WTC11 (cell line): ENCODE measurements around the gene TTC8. TPM values are rescaled to one million over a fixed set of nuclear protein-coding genes. Genes with fewer than 3 reads are reported as not detected.

ENCODE experiments used
- ATAC-seq: fragments of 200-7000 bp; cut with Tn5 transposase; 2 replicates; pipeline ENCODE4 v1.10.0; 2021; ENCODE audit warnings: mild to moderate bottlenecking, moderate library complexity
- CTCF ChIA-PET: fragments of 300-600 bp; sonication (Branson Sonifier 250); formaldehyde crosslinking; loops from one replicate; lab custom pipeline; 2021; ENCODE audit warnings: antibody characterized with exemption; lab: Charles Lee
- POLR2A ChIA-PET: fragments of 350-600 bp; sonication (Branson Sonifier 250); formaldehyde crosslinking; loops from one replicate; lab custom pipeline; 2021; ENCODE audit warnings: antibody characterized with exemption; lab: Charles Lee
- DNase-seq: peaks from one replicate; pipeline ENCODE4 v3.0.0; 2021; ENCODE audit warnings: low spot score
- H3K27ac Mint-ChIP-seq: 2 replicates; pipeline ENCODE4 v1.8.0; 2021; ENCODE audit warnings: mixed read lengths
- H3K27me3 Mint-ChIP-seq: 2 replicates; pipeline ENCODE4 v1.8.0; 2021; ENCODE audit warnings: low read depth, mild to moderate bottlenecking, moderate library complexity, mixed read lengths
- H3K36me3 Mint-ChIP-seq: 2 replicates; pipeline ENCODE4 v1.8.0; 2021; ENCODE audit warnings: mixed read lengths
- H3K4me1 Mint-ChIP-seq: 2 replicates; pipeline ENCODE4 v1.8.0; 2022; ENCODE audit warnings: mixed read lengths
- H3K4me3 Mint-ChIP-seq: 2 replicates; pipeline ENCODE4 v1.8.0; 2021; ENCODE audit warnings: mild to moderate bottlenecking, moderate library complexity, mixed read lengths
- H3K9me3 Mint-ChIP-seq: 2 replicates; pipeline ENCODE4 v1.8.0; 2021; ENCODE audit warnings: mixed read lengths
- ARID4B ChIP-seq: sonication (generic); formaldehyde crosslinking; IDR thresholded peaks from 2 replicates; pipeline ENCODE4 v1.8.0; 2023; ENCODE audit warnings: missing genetic modification reagents, mild to moderate bottlenecking, borderline replicate concordance
- ATF3 ChIP-seq: sonication (generic); formaldehyde crosslinking; conservative IDR thresholded peaks from 2 replicates; pipeline ENCODE4 v1.8.1; 2022; ENCODE audit warnings: mild to moderate bottlenecking, missing genetic modification reagents
- CDX4 ChIP-seq: fragments of 250-450 bp; sonication (Bioruptor Pico); IDR thresholded peaks from 2 replicates; pipeline ENCODE4 v1.9.0; 2021; ENCODE audit warnings: moderate library complexity, mild to moderate bottlenecking, inconsistent platforms, borderline replicate concordance
- CREM ChIP-seq: sonication (generic); formaldehyde crosslinking; IDR thresholded peaks from 2 replicates; pipeline ENCODE4 v1.8.1; 2022; ENCODE audit warnings: mild to moderate bottlenecking, missing genetic modification reagents, moderate library complexity
- E2F4 ChIP-seq: sonication (generic); formaldehyde crosslinking; IDR thresholded peaks from 2 replicates; pipeline ENCODE4 v1.8.1; 2022; ENCODE audit warnings: low read depth, mild to moderate bottlenecking, moderate library complexity, missing genetic modification reagents, borderline replicate concordance
- EMX1 ChIP-seq: fragments of 250-450 bp; sonication (Bioruptor Pico); IDR thresholded peaks from 2 replicates; pipeline ENCODE4 v1.8.0; 2021; ENCODE audit warnings: mild to moderate bottlenecking
- ERG ChIP-seq: fragments of 250-450 bp; sonication (Bioruptor Pico); IDR thresholded peaks from 2 replicates; pipeline ENCODE4 v1.8.0; 2021; ENCODE audit warnings: mild to moderate bottlenecking
- ETV6 ChIP-seq: sonication (generic); formaldehyde crosslinking; IDR thresholded peaks from 2 replicates; pipeline ENCODE4 v1.8.1; 2022; ENCODE audit warnings: mild to moderate bottlenecking, missing genetic modification reagents
- FOXJ3 ChIP-seq: sonication (generic); formaldehyde crosslinking; IDR thresholded peaks from 2 replicates; pipeline ENCODE4 v1.9.0; 2021; ENCODE audit warnings: missing genetic modification reagents, mild to moderate bottlenecking, borderline replicate concordance
- FOXP1 ChIP-seq: sonication (generic); formaldehyde crosslinking; IDR thresholded peaks from 2 replicates; pipeline ENCODE4 v1.8.0; 2022; ENCODE audit warnings: missing genetic modification reagents, mild to moderate bottlenecking, moderate library complexity, borderline replicate concordance
- HMGA2 ChIP-seq: fragments of 250-450 bp; sonication (Bioruptor Pico); IDR thresholded peaks from 2 replicates; pipeline ENCODE4 v1.4.0; 2021; ENCODE audit warnings: mild to moderate bottlenecking, moderate library complexity
- JAZF1 ChIP-seq: fragments of 250-450 bp; sonication (Bioruptor Pico); IDR thresholded peaks from 2 replicates; pipeline ENCODE4 v1.9.0; 2021; ENCODE audit warnings: moderate library complexity, mild to moderate bottlenecking, inconsistent platforms
- JUN ChIP-seq: sonication (generic); formaldehyde crosslinking; IDR thresholded peaks from 2 replicates; pipeline ENCODE4 v1.8.0; 2023; ENCODE audit warnings: mild to moderate bottlenecking, missing genetic modification reagents
- MAX ChIP-seq: sonication (generic); formaldehyde crosslinking; IDR thresholded peaks from 2 replicates; pipeline ENCODE4 v1.8.0; 2022; ENCODE audit warnings: mild to moderate bottlenecking, missing genetic modification reagents
- TCF7 ChIP-seq: sonication (generic); formaldehyde crosslinking; IDR thresholded peaks from 2 replicates; pipeline ENCODE4 v1.8.0; 2022; ENCODE audit warnings: mild to moderate bottlenecking, low read depth, missing genetic modification reagents, moderate library complexity
- TEAD1 ChIP-seq: sonication (generic); formaldehyde crosslinking; IDR thresholded peaks from 2 replicates; pipeline ENCODE4 v1.8.0; 2022; ENCODE audit warnings: mild to moderate bottlenecking, missing genetic modification reagents
- ZNF425 ChIP-seq: fragments of 250-450 bp; sonication (Bioruptor Pico); conservative IDR thresholded peaks from 2 replicates; pipeline ENCODE4 v1.9.0; 2021; ENCODE audit warnings: mild to moderate bottlenecking
- ZNF512 ChIP-seq: sonication (generic); formaldehyde crosslinking; IDR thresholded peaks from 2 replicates; pipeline ENCODE4 v1.8.1; 2022; ENCODE audit warnings: missing genetic modification reagents, borderline replicate concordance
- ZNF671 ChIP-seq: fragments of 250-450 bp; sonication (Bioruptor Pico); IDR thresholded peaks from 2 replicates; pipeline ENCODE4 v1.8.0; 2021; ENCODE audit warnings: mild to moderate bottlenecking
- total RNA-seq: library from RNA; stranded (reverse); gene quantifications from 3 replicates; pipeline ENCODE4 v1.2.3, GENCODE V29; 2021

TTC8 gene
- total RNA-seq, 1 experiment from 2014 or later, result 13.8 TPM

GRCh38 chr14:88911809-88912208 lies 87.4 kb downstream of the TTC8 start (continued):
- no peak for TF ChIP-seq ATF3 (CRISPR knock-in tag)
- TF ChIP-seq MAX, result no peak
- TF ChIP-seq CDX4 (CRISPR knock-in tag), result no peak
- no peak for TF ChIP-seq HMGA2 (CRISPR knock-in tag)
- no peak for TF ChIP-seq TCF7 (CRISPR knock-in tag)
- no peak for TF ChIP-seq FOXJ3
- no peak for TF ChIP-seq ZNF512
- TF ChIP-seq ZNF425 (CRISPR knock-in tag), result no peak
- no peak for TF ChIP-seq JAZF1 (CRISPR knock-in tag)
- no peak for TF ChIP-seq FOXP1
- TF ChIP-seq EMX1 (CRISPR knock-in tag), result no peak
- TF ChIP-seq ARID4B (CRISPR knock-in tag), result no peak
- TF ChIP-seq ZNF671 (CRISPR knock-in tag), result no peak
- no peak for TF ChIP-seq E2F4
- TF ChIP-seq, all 79 proteins: peak for 0

GRCh38 chr14:88914956-88915355 lies 90.5 kb downstream of the TTC8 start:
- ChIA-PET CTCF (no interaction called here), POLR2A (no interaction called here)
- Mint-ChIP-seq H3K36me3 (no peaks in the 10 kb centered on the region), H3K4me1 (no peaks in the 10 kb centered on the region), H3K4me3 (no peak overlapping the region), H3K9me3 (no peaks in the 10 kb centered on the region), H3K27me3 (peaks cover 2% of the 10 kb centered on the region; the same call in 1 of the 2 replicates), H3K27ac (no peak overlapping the region)
- no peak for DNase-seq
- ATAC-seq, result no peak
- TF ChIP-seq ZNF512 (no peak), ERG (CRISPR knock-in tag) (no peak), CREM (no peak), JUN (no peak), TEAD1 (CRISPR knock-in tag) (no peak), HMGA2 (CRISPR knock-in tag) (no peak), ETV6 (CRISPR knock-in tag) (no peak)
